WTC11 (cell line): Measurements from ENCODE around the gene HES1. TPM values are rescaled to one million over a fixed set of nuclear protein-coding genes. Genes with fewer than 3 reads are reported as not detected.
A peak's percentile ranks its signal among the peaks of the same experiment; 100 is the strongest.

Source experiments
- ATAC-seq: fragments of 200-7000 bp; cut with Tn5 transposase; 2 replicates; pipeline ENCODE4 v1.10.0; 2021; ENCODE audit warnings: mild to moderate bottlenecking, moderate library complexity
- CTCF ChIA-PET: fragments of 300-600 bp; sonication (Branson Sonifier 250); formaldehyde crosslinking; loops from one replicate; lab custom pipeline; 2021; ENCODE audit warnings: antibody characterized with exemption; lab: Charles Lee
- POLR2A ChIA-PET: fragments of 350-600 bp; sonication (Branson Sonifier 250); formaldehyde crosslinking; loops from one replicate; lab custom pipeline; 2021; ENCODE audit warnings: antibody characterized with exemption; lab: Charles Lee
- DNase-seq: peaks from one replicate; pipeline ENCODE4 v3.0.0; 2021; ENCODE audit warnings: low spot score
- H3K27ac Mint-ChIP-seq: 2 replicates; pipeline ENCODE4 v1.8.0; 2021; ENCODE audit warnings: mixed read lengths
- H3K27me3 Mint-ChIP-seq: 2 replicates; pipeline ENCODE4 v1.8.0; 2021; ENCODE audit warnings: low read depth, mild to moderate bottlenecking, moderate library complexity, mixed read lengths
- H3K36me3 Mint-ChIP-seq: 2 replicates; pipeline ENCODE4 v1.8.0; 2021; ENCODE audit warnings: mixed read lengths
- H3K4me1 Mint-ChIP-seq: 2 replicates; pipeline ENCODE4 v1.8.0; 2022; ENCODE audit warnings: mixed read lengths
- H3K4me3 Mint-ChIP-seq: 2 replicates; pipeline ENCODE4 v1.8.0; 2021; ENCODE audit warnings: mild to moderate bottlenecking, moderate library complexity, mixed read lengths
- H3K9me3 Mint-ChIP-seq: 2 replicates; pipeline ENCODE4 v1.8.0; 2021; ENCODE audit warnings: mixed read lengths
- CREM ChIP-seq: sonication (generic); formaldehyde crosslinking; IDR thresholded peaks from 2 replicates; pipeline ENCODE4 v1.8.1; 2022; ENCODE audit warnings: mild to moderate bottlenecking, missing genetic modification reagents, moderate library complexity
- FOXP1 ChIP-seq: sonication (generic); formaldehyde crosslinking; IDR thresholded peaks from 2 replicates; pipeline ENCODE4 v1.8.0; 2022; ENCODE audit warnings: missing genetic modification reagents, mild to moderate bottlenecking, moderate library complexity, borderline replicate concordance
- MYBL2 ChIP-seq: sonication (generic); formaldehyde crosslinking; IDR thresholded peaks from 2 replicates; pipeline ENCODE4 v1.8.1; 2023; ENCODE audit warnings: mild to moderate bottlenecking, moderate library complexity, missing genetic modification reagents
- NFATC4 ChIP-seq: fragments of 250-450 bp; sonication (Bioruptor Pico); IDR thresholded peaks from 2 replicates; pipeline ENCODE4 v1.9.0; 2021; ENCODE audit warnings: mild to moderate bottlenecking
- SMAD4 ChIP-seq: sonication (generic); formaldehyde crosslinking; IDR thresholded peaks from 2 replicates; pipeline ENCODE4 v1.8.0; 2022; ENCODE audit warnings: mild to moderate bottlenecking, missing genetic modification reagents
- TCF7 ChIP-seq: sonication (generic); formaldehyde crosslinking; IDR thresholded peaks from 2 replicates; pipeline ENCODE4 v1.8.0; 2022; ENCODE audit warnings: mild to moderate bottlenecking, low read depth, missing genetic modification reagents, moderate library complexity
- TEAD4 ChIP-seq: sonication (generic); formaldehyde crosslinking; IDR thresholded peaks from 2 replicates; pipeline ENCODE4 v1.8.0; 2022; ENCODE audit warnings: mild to moderate bottlenecking, missing genetic modification reagents
- ZNF263 ChIP-seq: sonication (generic); formaldehyde crosslinking; IDR thresholded peaks from 2 replicates; pipeline ENCODE4 v1.8.1; 2022; ENCODE audit warnings: low read depth, mild to moderate bottlenecking, moderate library complexity, missing genetic modification reagents
- total RNA-seq: library from RNA; stranded (reverse); gene quantifications from 3 replicates; pipeline ENCODE4 v1.2.3, GENCODE V29; 2021
- TF ChIP-seq, protein P1 (sequence below): sonication (generic); formaldehyde crosslinking; conservative IDR thresholded peaks from 2 replicates; pipeline ENCODE4 v1.8.1; 2023; ENCODE audit warnings: mild to moderate bottlenecking, low read depth, missing genetic modification reagents, moderate library complexity
- TF ChIP-seq, protein P2 (sequence below): sonication (generic); formaldehyde crosslinking; IDR thresholded peaks from 2 replicates; pipeline ENCODE4 v1.8.1; 2022; ENCODE audit warnings: mild to moderate bottlenecking, moderate library complexity, missing genetic modification reagents
- TF ChIP-seq, protein P3 (sequence below): fragments of 250-450 bp; sonication (Bioruptor Pico); IDR thresholded peaks from 2 replicates; pipeline ENCODE4 v1.9.0; 2021; ENCODE audit warnings: mild to moderate bottlenecking, borderline replicate concordance
- TF ChIP-seq, protein P4 (sequence below): sonication (generic); formaldehyde crosslinking; IDR thresholded peaks from 2 replicates; pipeline ENCODE4 v1.8.0; 2023; ENCODE audit warnings: mild to moderate bottlenecking, missing genetic modification reagents
- TF ChIP-seq, protein P5 (sequence below): sonication (generic); formaldehyde crosslinking; IDR thresholded peaks from 2 replicates; pipeline ENCODE4 v1.8.1; 2022; ENCODE audit warnings: low read depth, mild to moderate bottlenecking, moderate library complexity, missing genetic modification reagents, borderline replicate concordance
- TF ChIP-seq, protein P6 (sequence below): sonication (generic); formaldehyde crosslinking; IDR thresholded peaks from 2 replicates; pipeline ENCODE4 v1.8.0; 2022; ENCODE audit warnings: mild to moderate bottlenecking, missing genetic modification reagents
- TF ChIP-seq, protein P7 (sequence below): sonication (generic); formaldehyde crosslinking; IDR thresholded peaks from 2 replicates; pipeline ENCODE4 v1.8.1; 2023; ENCODE audit warnings: mild to moderate bottlenecking, missing genetic modification reagents, moderate library complexity
- TF ChIP-seq, protein P8 (sequence below): sonication (generic); formaldehyde crosslinking; IDR thresholded peaks from 2 replicates; pipeline ENCODE4 v1.8.0; 2022; ENCODE audit warnings: mild to moderate bottlenecking, missing genetic modification reagents
- TF ChIP-seq, protein P9 (sequence below): sonication (generic); formaldehyde crosslinking; IDR thresholded peaks from 2 replicates; pipeline ENCODE4 v1.8.1; 2022; ENCODE audit warnings: missing genetic modification reagents, borderline replicate concordance

HES1 gene
- total RNA-seq, 1 experiment from 2014 or later, result 28.4 TPM

DNA sequence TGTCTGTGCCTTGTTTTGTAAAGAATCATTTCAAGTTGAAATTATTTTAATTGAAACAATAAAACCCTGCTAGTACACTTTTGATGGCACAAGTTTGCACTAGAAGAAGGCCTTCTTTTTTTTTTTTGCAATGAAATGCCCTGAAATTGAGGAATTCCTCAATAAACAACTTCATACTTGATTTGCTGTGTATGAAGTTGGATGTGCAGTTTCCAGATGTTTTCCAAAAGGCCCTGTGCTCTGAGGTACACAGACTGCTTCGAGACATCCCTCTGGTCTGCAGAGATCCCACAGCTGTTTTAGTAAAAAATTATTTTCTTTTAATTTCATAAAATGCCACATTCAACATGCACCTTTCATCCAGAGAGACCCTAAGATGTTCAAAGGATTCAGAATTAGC lies 48.9 kb downstream of the HES1 start:
- no peaks in the 10 kb centered on the region for H3K27me3 Mint-ChIP-seq
- no peaks in the 10 kb centered on the region for H3K36me3 Mint-ChIP-seq
- no peak for ATAC-seq
- peak overlapping the region; percentile 96; the same call in 1 of the 2 replicates for H3K27ac Mint-ChIP-seq
- TF ChIP-seq, protein P1, sequence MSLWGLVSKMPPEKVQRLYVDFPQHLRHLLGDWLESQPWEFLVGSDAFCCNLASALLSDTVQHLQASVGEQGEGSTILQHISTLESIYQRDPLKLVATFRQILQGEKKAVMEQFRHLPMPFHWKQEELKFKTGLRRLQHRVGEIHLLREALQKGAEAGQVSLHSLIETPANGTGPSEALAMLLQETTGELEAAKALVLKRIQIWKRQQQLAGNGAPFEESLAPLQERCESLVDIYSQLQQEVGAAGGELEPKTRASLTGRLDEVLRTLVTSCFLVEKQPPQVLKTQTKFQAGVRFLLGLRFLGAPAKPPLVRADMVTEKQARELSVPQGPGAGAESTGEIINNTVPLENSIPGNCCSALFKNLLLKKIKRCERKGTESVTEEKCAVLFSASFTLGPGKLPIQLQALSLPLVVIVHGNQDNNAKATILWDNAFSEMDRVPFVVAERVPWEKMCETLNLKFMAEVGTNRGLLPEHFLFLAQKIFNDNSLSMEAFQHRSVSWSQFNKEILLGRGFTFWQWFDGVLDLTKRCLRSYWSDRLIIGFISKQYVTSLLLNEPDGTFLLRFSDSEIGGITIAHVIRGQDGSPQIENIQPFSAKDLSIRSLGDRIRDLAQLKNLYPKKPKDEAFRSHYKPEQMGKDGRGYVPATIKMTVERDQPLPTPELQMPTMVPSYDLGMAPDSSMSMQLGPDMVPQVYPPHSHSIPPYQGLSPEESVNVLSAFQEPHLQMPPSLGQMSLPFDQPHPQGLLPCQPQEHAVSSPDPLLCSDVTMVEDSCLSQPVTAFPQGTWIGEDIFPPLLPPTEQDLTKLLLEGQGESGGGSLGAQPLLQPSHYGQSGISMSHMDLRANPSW (CRISPR knock-in tag), result no peak
- TF ChIP-seq TEAD4 (CRISPR knock-in tag) (no peak), SMAD4 (CRISPR knock-in tag) (no peak), FOXP1 (CRISPR knock-in tag) (no peak), TCF7 (CRISPR knock-in tag) (no peak), MYBL2 (CRISPR knock-in tag) (no peak), NFATC4 (CRISPR knock-in tag) (no peak), ZNF263 (CRISPR knock-in tag) (no peak), CREM (CRISPR knock-in tag) (no peak)
- TF ChIP-seq, protein P2, sequence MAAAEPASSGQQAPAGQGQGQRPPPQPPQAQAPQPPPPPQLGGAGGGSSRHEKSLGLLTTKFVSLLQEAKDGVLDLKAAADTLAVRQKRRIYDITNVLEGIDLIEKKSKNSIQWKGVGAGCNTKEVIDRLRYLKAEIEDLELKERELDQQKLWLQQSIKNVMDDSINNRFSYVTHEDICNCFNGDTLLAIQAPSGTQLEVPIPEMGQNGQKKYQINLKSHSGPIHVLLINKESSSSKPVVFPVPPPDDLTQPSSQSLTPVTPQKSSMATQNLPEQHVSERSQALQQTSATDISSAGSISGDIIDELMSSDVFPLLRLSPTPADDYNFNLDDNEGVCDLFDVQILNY, result no peak
- TF ChIP-seq, protein P3, sequence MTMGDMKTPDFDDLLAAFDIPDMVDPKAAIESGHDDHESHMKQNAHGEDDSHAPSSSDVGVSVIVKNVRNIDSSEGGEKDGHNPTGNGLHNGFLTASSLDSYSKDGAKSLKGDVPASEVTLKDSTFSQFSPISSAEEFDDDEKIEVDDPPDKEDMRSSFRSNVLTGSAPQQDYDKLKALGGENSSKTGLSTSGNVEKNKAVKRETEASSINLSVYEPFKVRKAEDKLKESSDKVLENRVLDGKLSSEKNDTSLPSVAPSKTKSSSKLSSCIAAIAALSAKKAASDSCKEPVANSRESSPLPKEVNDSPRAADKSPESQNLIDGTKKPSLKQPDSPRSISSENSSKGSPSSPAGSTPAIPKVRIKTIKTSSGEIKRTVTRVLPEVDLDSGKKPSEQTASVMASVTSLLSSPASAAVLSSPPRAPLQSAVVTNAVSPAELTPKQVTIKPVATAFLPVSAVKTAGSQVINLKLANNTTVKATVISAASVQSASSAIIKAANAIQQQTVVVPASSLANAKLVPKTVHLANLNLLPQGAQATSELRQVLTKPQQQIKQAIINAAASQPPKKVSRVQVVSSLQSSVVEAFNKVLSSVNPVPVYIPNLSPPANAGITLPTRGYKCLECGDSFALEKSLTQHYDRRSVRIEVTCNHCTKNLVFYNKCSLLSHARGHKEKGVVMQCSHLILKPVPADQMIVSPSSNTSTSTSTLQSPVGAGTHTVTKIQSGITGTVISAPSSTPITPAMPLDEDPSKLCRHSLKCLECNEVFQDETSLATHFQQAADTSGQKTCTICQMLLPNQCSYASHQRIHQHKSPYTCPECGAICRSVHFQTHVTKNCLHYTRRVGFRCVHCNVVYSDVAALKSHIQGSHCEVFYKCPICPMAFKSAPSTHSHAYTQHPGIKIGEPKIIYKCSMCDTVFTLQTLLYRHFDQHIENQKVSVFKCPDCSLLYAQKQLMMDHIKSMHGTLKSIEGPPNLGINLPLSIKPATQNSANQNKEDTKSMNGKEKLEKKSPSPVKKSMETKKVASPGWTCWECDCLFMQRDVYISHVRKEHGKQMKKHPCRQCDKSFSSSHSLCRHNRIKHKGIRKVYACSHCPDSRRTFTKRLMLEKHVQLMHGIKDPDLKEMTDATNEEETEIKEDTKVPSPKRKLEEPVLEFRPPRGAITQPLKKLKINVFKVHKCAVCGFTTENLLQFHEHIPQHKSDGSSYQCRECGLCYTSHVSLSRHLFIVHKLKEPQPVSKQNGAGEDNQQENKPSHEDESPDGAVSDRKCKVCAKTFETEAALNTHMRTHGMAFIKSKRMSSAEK (CRISPR knock-in tag), result no peak
- TF ChIP-seq, protein P4, sequence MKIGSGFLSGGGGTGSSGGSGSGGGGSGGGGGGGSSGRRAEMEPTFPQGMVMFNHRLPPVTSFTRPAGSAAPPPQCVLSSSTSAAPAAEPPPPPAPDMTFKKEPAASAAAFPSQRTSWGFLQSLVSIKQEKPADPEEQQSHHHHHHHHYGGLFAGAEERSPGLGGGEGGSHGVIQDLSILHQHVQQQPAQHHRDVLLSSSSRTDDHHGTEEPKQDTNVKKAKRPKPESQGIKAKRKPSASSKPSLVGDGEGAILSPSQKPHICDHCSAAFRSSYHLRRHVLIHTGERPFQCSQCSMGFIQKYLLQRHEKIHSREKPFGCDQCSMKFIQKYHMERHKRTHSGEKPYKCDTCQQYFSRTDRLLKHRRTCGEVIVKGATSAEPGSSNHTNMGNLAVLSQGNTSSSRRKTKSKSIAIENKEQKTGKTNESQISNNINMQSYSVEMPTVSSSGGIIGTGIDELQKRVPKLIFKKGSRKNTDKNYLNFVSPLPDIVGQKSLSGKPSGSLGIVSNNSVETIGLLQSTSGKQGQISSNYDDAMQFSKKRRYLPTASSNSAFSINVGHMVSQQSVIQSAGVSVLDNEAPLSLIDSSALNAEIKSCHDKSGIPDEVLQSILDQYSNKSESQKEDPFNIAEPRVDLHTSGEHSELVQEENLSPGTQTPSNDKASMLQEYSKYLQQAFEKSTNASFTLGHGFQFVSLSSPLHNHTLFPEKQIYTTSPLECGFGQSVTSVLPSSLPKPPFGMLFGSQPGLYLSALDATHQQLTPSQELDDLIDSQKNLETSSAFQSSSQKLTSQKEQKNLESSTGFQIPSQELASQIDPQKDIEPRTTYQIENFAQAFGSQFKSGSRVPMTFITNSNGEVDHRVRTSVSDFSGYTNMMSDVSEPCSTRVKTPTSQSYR (CRISPR knock-in tag), result no peak
- TF ChIP-seq, protein P5, sequence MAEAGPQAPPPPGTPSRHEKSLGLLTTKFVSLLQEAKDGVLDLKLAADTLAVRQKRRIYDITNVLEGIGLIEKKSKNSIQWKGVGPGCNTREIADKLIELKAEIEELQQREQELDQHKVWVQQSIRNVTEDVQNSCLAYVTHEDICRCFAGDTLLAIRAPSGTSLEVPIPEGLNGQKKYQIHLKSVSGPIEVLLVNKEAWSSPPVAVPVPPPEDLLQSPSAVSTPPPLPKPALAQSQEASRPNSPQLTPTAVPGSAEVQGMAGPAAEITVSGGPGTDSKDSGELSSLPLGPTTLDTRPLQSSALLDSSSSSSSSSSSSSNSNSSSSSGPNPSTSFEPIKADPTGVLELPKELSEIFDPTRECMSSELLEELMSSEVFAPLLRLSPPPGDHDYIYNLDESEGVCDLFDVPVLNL, result no peak
- TF ChIP-seq, protein P6, sequence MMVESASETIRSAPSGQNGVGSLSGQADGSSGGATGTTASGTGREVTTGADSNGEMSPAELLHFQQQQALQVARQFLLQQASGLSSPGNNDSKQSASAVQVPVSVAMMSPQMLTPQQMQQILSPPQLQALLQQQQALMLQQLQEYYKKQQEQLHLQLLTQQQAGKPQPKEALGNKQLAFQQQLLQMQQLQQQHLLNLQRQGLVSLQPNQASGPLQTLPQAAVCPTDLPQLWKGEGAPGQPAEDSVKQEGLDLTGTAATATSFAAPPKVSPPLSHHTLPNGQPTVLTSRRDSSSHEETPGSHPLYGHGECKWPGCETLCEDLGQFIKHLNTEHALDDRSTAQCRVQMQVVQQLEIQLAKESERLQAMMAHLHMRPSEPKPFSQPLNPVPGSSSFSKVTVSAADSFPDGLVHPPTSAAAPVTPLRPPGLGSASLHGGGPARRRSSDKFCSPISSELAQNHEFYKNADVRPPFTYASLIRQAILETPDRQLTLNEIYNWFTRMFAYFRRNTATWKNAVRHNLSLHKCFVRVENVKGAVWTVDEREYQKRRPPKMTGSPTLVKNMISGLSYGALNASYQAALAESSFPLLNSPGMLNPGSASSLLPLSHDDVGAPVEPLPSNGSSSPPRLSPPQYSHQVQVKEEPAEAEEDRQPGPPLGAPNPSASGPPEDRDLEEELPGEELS (CRISPR knock-in tag), result no peak
- TF ChIP-seq, protein P7, sequence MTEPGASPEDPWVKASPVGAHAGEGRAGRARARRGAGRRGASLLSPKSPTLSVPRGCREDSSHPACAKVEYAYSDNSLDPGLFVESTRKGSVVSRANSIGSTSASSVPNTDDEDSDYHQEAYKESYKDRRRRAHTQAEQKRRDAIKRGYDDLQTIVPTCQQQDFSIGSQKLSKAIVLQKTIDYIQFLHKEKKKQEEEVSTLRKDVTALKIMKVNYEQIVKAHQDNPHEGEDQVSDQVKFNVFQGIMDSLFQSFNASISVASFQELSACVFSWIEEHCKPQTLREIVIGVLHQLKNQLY (CRISPR knock-in tag), result no peak
- TF ChIP-seq, protein P8, sequence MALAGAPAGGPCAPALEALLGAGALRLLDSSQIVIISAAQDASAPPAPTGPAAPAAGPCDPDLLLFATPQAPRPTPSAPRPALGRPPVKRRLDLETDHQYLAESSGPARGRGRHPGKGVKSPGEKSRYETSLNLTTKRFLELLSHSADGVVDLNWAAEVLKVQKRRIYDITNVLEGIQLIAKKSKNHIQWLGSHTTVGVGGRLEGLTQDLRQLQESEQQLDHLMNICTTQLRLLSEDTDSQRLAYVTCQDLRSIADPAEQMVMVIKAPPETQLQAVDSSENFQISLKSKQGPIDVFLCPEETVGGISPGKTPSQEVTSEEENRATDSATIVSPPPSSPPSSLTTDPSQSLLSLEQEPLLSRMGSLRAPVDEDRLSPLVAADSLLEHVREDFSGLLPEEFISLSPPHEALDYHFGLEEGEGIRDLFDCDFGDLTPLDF (CRISPR knock-in tag), result no peak
- TF ChIP-seq, protein P9, sequence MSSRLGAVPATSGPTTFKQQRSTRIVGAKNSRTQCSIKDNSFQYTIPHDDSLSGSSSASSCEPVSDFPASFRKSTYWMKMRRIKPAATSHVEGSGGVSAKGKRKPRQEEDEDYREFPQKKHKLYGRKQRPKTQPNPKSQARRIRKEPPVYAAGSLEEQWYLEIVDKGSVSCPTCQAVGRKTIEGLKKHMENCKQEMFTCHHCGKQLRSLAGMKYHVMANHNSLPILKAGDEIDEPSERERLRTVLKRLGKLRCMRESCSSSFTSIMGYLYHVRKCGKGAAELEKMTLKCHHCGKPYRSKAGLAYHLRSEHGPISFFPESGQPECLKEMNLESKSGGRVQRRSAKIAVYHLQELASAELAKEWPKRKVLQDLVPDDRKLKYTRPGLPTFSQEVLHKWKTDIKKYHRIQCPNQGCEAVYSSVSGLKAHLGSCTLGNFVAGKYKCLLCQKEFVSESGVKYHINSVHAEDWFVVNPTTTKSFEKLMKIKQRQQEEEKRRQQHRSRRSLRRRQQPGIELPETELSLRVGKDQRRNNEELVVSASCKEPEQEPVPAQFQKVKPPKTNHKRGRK (CRISPR knock-in tag), result no peak
- DNase-seq, result no peak
- ChIA-PET POLR2A (interaction anchor here (0.6 kb wide), 1 partner anchor 55 kb away, joined by 5 read pairs; no protein-coding TSS in a partner anchor), CTCF (interaction anchor here (2.4 kb wide), 1 partner anchor 131 kb away, joined by 10 read pairs; no protein-coding TSS in a partner anchor)
- peaks cover 19% of the 10 kb centered on the region for H3K4me1 Mint-ChIP-seq
- no peak overlapping the region for H3K4me3 Mint-ChIP-seq
- no peaks in the 10 kb centered on the region for H3K9me3 Mint-ChIP-seq
